SU-DHL-6 (cell line): Measurements from ENCODE around the gene LTBP1.

Experiments used
- H2AFZ ChIP-seq: fragments of 200-600 bp; sonication (generic); 2 replicates; pipeline ENCODE4 v1.6.1; 2014; ENCODE audit warnings: low read depth, mild to moderate bottlenecking, moderate library complexity, mixed read lengths, antibody characterized with exemption, low read length; ENCODE audit not compliant: severe bottlenecking
- H3F3A ChIP-seq: fragments of 200-600 bp; shearing (Covaris generic); 2 replicates; pipeline ENCODE4 v1.6.0; 2016; ENCODE audit warnings: antibody characterized with exemption, mild to moderate bottlenecking; ENCODE audit not compliant: insufficient read depth
- H3K27ac ChIP-seq: fragments of 200-600 bp; sonication (generic); 2 replicates; pipeline ENCODE4 v1.5.1; 2016; ENCODE audit warnings: low read depth, mild to moderate bottlenecking, low read length, moderate library complexity, mixed read lengths
- H3K27me3 ChIP-seq: fragments of 200-600 bp; sonication (generic), shearing (Covaris generic); 2 replicates; pipeline ENCODE4 v1.6.0; 2014; ENCODE audit warnings: mild to moderate bottlenecking, low read length
- H3K36me3 ChIP-seq: fragments of 200-600 bp; sonication (generic); 2 replicates; pipeline ENCODE4 v1.6.1; 2014; ENCODE audit warnings: mild to moderate bottlenecking, low read length, mixed read lengths
- H3K4me2 ChIP-seq: fragments of 300-600, 200-600 bp; shearing (Covaris generic), sonication (generic); 2 replicates; pipeline ENCODE4 v1.6.0; 2014; ENCODE audit warnings: low read length, low read depth, mild to moderate bottlenecking; ENCODE audit not compliant: poor library complexity, severe bottlenecking
- H3K4me3 ChIP-seq: fragments of 200-600 bp; sonication (generic); 2 replicates; pipeline ENCODE4 v1.5.1; 2014; ENCODE audit warnings: antibody characterized with exemption, low read length, mild to moderate bottlenecking, mixed read lengths; ENCODE audit not compliant: insufficient read depth, poor library complexity, severe bottlenecking
- H3K79me2 ChIP-seq: fragments of 200-600 bp; sonication (generic); 2 replicates; pipeline ENCODE4 v1.6.1; 2014; ENCODE audit warnings: mild to moderate bottlenecking, low read length, moderate library complexity; ENCODE audit not compliant: insufficient read depth
- H3K9ac ChIP-seq: fragments of 200-600 bp; sonication (generic); 2 replicates; pipeline ENCODE4 v1.7.0; 2014; ENCODE audit warnings: mild to moderate bottlenecking, low read length
- H3K9me2 ChIP-seq: fragments of 200-600 bp; sonication (generic); replicated peaks from 2 replicates; pipeline ENCODE4 v1.6.1; 2014; ENCODE audit warnings: low read length; ENCODE audit not compliant: insufficient read depth
- H3K9me3 ChIP-seq: fragments of 200-600 bp; sonication (generic); 2 replicates; pipeline ENCODE4 v1.6.1; 2014; ENCODE audit warnings: low read length, mixed read lengths; ENCODE audit not compliant: insufficient read depth
- H4K20me1 ChIP-seq: fragments of 200-600 bp; sonication (generic); 2 replicates; pipeline ENCODE4 v1.6.1; 2014; ENCODE audit warnings: low read depth, mild to moderate bottlenecking, antibody characterized with exemption, low read length, moderate library complexity, mixed read lengths
- EZH2phosphoT487 ChIP-seq: fragments of 200-600 bp; sonication (generic), shearing (Covaris generic); conservative IDR thresholded peaks from 2 replicates; pipeline ENCODE4 v1.6.1; 2018; ENCODE audit warnings: mild to moderate bottlenecking, antibody characterized with exemption, low read length, moderate library complexity, mixed read lengths
- TF ChIP-seq, protein P1 (sequence below): fragments of 200-600 bp; sonication (generic); IDR thresholded peaks from one replicate; pipeline ENCODE4 v1.5.1; 2017; ENCODE audit warnings: antibody characterized with exemption, mild to moderate bottlenecking, low read length, moderate library complexity; ENCODE audit not compliant: insufficient read depth, poor library complexity, severe bottlenecking

The LTBP1 gene

DNA sequence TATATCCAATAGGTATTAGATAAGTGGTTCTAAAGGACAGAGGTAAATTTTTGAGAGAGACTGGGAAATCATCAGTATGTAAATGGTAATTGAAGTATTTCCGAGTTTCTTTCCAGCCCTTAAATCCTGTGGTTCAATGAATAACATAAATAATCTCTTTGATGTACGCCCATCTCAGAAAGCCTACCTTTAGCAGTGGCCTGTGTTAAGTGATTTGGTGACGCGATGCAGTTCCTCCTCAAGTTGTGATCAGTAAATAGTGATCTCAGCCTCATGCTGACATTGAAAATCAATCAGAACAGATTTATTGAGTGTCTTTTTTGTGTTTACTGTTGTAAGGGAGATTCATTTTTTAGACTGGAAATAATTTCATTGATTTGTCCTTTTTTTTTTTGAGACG lies 392.5 kb downstream of the LTBP1 start:
- 0 out of 2 replicates have a peak, but pooled peaks cover 5% of the 10 kb centered on the region for H3K36me3 ChIP-seq
- H3K27ac ChIP-seq, result no peak overlapping the region
- H3K9ac ChIP-seq, result no peak overlapping the region
- no peaks in the 10 kb centered on the region for H3K9me2 ChIP-seq
- H3K9me3 ChIP-seq, result no peaks in the 10 kb centered on the region
- TF ChIP-seq, protein P1, sequence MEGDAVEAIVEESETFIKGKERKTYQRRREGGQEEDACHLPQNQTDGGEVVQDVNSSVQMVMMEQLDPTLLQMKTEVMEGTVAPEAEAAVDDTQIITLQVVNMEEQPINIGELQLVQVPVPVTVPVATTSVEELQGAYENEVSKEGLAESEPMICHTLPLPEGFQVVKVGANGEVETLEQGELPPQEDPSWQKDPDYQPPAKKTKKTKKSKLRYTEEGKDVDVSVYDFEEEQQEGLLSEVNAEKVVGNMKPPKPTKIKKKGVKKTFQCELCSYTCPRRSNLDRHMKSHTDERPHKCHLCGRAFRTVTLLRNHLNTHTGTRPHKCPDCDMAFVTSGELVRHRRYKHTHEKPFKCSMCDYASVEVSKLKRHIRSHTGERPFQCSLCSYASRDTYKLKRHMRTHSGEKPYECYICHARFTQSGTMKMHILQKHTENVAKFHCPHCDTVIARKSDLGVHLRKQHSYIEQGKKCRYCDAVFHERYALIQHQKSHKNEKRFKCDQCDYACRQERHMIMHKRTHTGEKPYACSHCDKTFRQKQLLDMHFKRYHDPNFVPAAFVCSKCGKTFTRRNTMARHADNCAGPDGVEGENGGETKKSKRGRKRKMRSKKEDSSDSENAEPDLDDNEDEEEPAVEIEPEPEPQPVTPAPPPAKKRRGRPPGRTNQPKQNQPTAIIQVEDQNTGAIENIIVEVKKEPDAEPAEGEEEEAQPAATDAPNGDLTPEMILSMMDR, result no peak
- no peak for TF ChIP-seq EZH2phosphoT487
- no peaks in the 10 kb centered on the region for H3K27me3 ChIP-seq
- H3F3A ChIP-seq, result no peaks in the 10 kb centered on the region
- H4K20me1 ChIP-seq, result no peaks in the 10 kb centered on the region
- H3K4me3 ChIP-seq, result no peak overlapping the region
- no peak overlapping the region for H2AFZ ChIP-seq
- no peaks in the 10 kb centered on the region for H3K79me2 ChIP-seq
- no peak overlapping the region for H3K4me2 ChIP-seq

- H3K79me2 ChIP-seq, result no peaks in the 10 kb centered on the region
- no peaks in the 10 kb centered on the region for H4K20me1 ChIP-seq
- H3K36me3 ChIP-seq, result 0 out of 2 replicates have a peak, but pooled peaks cover 5% of the 10 kb centered on the region
- H3K9me2 ChIP-seq, result no peaks in the 10 kb centered on the region
- H3K27me3 ChIP-seq, result no peaks in the 10 kb centered on the region
- H3K27ac ChIP-seq, result no peak overlapping the region
- no peak overlapping the region for H2AFZ ChIP-seq
- H3K4me2 ChIP-seq, result no peak overlapping the region
- peaks cover 2% of the 10 kb centered on the region; the same call in 1 of the 2 replicates for H3F3A ChIP-seq
- TF ChIP-seq, protein P1, result no peak
- TF ChIP-seq EZH2phosphoT487, result no peak
- H3K4me3 ChIP-seq, result no peak overlapping the region
- H3K9ac ChIP-seq, result no peak overlapping the region
- no peaks in the 10 kb centered on the region for H3K9me3 ChIP-seq
Observed at GRCh38 chr2:33340280-33340679, 393.5 kb downstream of the LTBP1 start.

DNA sequence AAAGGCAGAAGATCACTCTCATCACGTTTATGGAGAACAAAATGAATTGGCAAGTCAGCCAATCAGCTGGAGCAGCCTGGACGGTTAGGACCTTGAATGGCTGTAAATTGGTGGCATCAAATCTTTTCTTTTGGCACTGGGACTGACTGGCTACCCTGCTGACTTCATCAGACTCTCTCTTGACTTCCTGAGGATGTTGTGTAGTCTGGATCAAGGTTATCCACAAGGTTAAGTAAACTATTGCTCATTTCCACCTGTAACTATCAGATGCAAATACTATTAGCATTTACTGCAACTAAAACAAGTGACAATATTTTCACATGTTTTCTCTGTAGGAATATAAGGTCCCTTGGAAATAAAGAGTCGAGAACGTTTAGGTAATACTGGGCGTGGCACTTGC lies 395.4 kb downstream of the LTBP1 start:
- no peak overlapping the region for H3K4me3 ChIP-seq
- TF ChIP-seq EZH2phosphoT487, result no peak
- peaks cover 6% of the 10 kb centered on the region; the same call in 1 of the 2 replicates for H3F3A ChIP-seq
- H3K27me3 ChIP-seq, result no peaks in the 10 kb centered on the region
- no peak overlapping the region for H3K9ac ChIP-seq
- H3K9me3 ChIP-seq, result no peaks in the 10 kb centered on the region
- H3K36me3 ChIP-seq, result peaks cover 10% of the 10 kb centered on the region; the same call in 1 of the 2 replicates
- H2AFZ ChIP-seq, result no peak overlapping the region
- H3K27ac ChIP-seq, result no peak overlapping the region
- no peaks in the 10 kb centered on the region for H4K20me1 ChIP-seq
- H3K4me2 ChIP-seq, result no peak overlapping the region
- no peaks in the 10 kb centered on the region for H3K79me2 ChIP-seq
- no peaks in the 10 kb centered on the region for H3K9me2 ChIP-seq

- Histone ChIP-seq H2AFZ (no peak overlapping the region), H4K20me1 (no peaks in the 10 kb centered on the region), H3K27ac (no peak overlapping the region), H3K9me3 (no peaks in the 10 kb centered on the region), H3K27me3 (no peaks in the 10 kb centered on the region), H3K9me2 (no peaks in the 10 kb centered on the region), H3K79me2 (no peaks in the 10 kb centered on the region), H3F3A (peaks cover 6% of the 10 kb centered on the region; the same call in 1 of the 2 replicates), H3K4me3 (no peak overlapping the region), H3K4me2 (no peak overlapping the region), H3K36me3 (peaks cover 10% of the 10 kb centered on the region; the same call in 1 of the 2 replicates), H3K9ac (no peak overlapping the region)
- TF ChIP-seq, protein P1, result no peak
- TF ChIP-seq EZH2phosphoT487, result no peak
Observed at GRCh38 chr2:33342705-33343104, 396.0 kb downstream of the LTBP1 start.
